Activated CD8-positive, alpha-beta memory T cell treated with anti-CD3 and anti-CD28 coated beads, Interleukin-2, amount 50 U/mL, for 48 hours (primary cell): ENCODE data around the gene KHK.
"Not testable (repeated sequence)": the region's sequence is repeated elsewhere in the genome, so short reads cannot be mapped to it uniquely, and the experiment has no call there.

Experiments used
- DNase-seq: peaks from one replicate; pipeline ENCODE4 v3.0.0-alpha.2; 2020

Gene KHK

GRCh38 chr2:27060323-27060722 is 26.2 kb upstream of the KHK start:
- no peak for DNase-seq

GRCh38 chr2:27065128-27065527 is 21.4 kb upstream of the KHK start:
- no peak for DNase-seq

GRCh38 chr2:27067385-27067784 is 19.2 kb upstream of the KHK start:
- DNase-seq, result no peak

GRCh38 chr2:27069436-27069835 is 17.1 kb upstream of the KHK start:
- no peak for DNase-seq

GRCh38 chr2:27069961-27070618 is 16.5 kb upstream of the KHK start:
- DNase-seq, result no peak

- no peak for DNase-seq
Observed at GRCh38 chr2:27070653-27071276, 15.8 kb upstream of the KHK start.

- DNase-seq, result peak; percentile 94
Observed at GRCh38 chr2:27071277-27071989, 15.1 kb upstream of the KHK start, which contains the start of gene OST4. TSS of gene OST4 (minus strand) at chr2:27071654.

- DNase-seq, result no peak
Observed at GRCh38 chr2:27071990-27072830, 14.4 kb upstream of the KHK start.

GRCh38 chr2:27072920-27073319 is 13.7 kb upstream of the KHK start:
- no peak for DNase-seq

GRCh38 chr2:27073782-27074181 is 12.8 kb upstream of the KHK start:
- DNase-seq, result no peak

- no peak for DNase-seq
Observed at GRCh38 chr2:27074738-27075565, 11.6 kb upstream of the KHK start.

GRCh38 chr2:27075566-27075871 is 11.1 kb upstream of the KHK start:
- DNase-seq, result not testable (repeated sequence)

- DNase-seq, result no peak
Observed at GRCh38 chr2:27076323-27076722, 10.2 kb upstream of the KHK start.

- DNase-seq, result no peak
Observed at GRCh38 chr2:27077231-27077630, 9.3 kb upstream of the KHK start.

GRCh38 chr2:27078267-27079194 is 8.0 kb upstream of the KHK start, which contains the start of gene EMILIN1:
TSS of gene EMILIN1 (plus strand) at chr2:27078615. CDS start at chr2:27079066, 451 bp downstream.
- no peak for DNase-seq

GRCh38 chr2:27079233-27080139 is 7.1 kb upstream of the KHK start:
- no peak for DNase-seq

- no peak for DNase-seq
Observed at GRCh38 chr2:27080140-27080469, 6.5 kb upstream of the KHK start.

GRCh38 chr2:27080603-27080936 is 6.0 kb upstream of the KHK start:
- no peak for DNase-seq

- DNase-seq, result no peak
Observed at GRCh38 chr2:27081984-27082772, 4.4 kb upstream of the KHK start.
